Breast epithelium (tissue), 3 donors: Measurements from ENCODE around the gene PRKCD.

ENCODE experiments used
- POLR2A ChIP-seq: fragments of 450-650 bp; IDR thresholded peaks from one replicate; pipeline ENCODE4 v1.6.1; 2016; ENCODE audit warnings: antibody characterized with exemption, mild to moderate bottlenecking, moderate library complexity
- POLR2AphosphoS5 ChIP-seq, 3 donors: sonication (generic); formaldehyde crosslinking; IDR thresholded peaks; one replicate each; pipeline ENCODE4 v1.6.1; 2017; ENCODE audit warnings: antibody characterized with exemption in 3 of 3
- TF ChIP-seq, protein P1 (sequence below), 3 donors: fragments of 450-650 bp; IDR thresholded peaks; one replicate each; pipeline ENCODE4 v1.5.1; 2016 to 2017; ENCODE audit warnings: antibody characterized with exemption in 3 of 3, mild to moderate bottlenecking in 3 of 3, moderate library complexity in 3 of 3

GRCh38 chr3:53223025-53223424 is 62.0 kb downstream of the PRKCD start:
- TF ChIP-seq, protein P1, sequence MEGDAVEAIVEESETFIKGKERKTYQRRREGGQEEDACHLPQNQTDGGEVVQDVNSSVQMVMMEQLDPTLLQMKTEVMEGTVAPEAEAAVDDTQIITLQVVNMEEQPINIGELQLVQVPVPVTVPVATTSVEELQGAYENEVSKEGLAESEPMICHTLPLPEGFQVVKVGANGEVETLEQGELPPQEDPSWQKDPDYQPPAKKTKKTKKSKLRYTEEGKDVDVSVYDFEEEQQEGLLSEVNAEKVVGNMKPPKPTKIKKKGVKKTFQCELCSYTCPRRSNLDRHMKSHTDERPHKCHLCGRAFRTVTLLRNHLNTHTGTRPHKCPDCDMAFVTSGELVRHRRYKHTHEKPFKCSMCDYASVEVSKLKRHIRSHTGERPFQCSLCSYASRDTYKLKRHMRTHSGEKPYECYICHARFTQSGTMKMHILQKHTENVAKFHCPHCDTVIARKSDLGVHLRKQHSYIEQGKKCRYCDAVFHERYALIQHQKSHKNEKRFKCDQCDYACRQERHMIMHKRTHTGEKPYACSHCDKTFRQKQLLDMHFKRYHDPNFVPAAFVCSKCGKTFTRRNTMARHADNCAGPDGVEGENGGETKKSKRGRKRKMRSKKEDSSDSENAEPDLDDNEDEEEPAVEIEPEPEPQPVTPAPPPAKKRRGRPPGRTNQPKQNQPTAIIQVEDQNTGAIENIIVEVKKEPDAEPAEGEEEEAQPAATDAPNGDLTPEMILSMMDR (IDR thresholded peaks at IDR 0.05) = no peak
- TF ChIP-seq POLR2A (no peak), POLR2AphosphoS5 (IDR thresholded peaks at IDR 0.05) (no peak)
